Ovary (tissue), 9 donors: ENCODE results near the gene UBQLN4. TPM values are rescaled to one million over a fixed set of nuclear protein-coding genes. Genes with fewer than 3 reads are reported as not detected.
"Not testable (repeated sequence)": the region's sequence is repeated elsewhere in the genome, so short reads cannot be mapped to it uniquely, and the experiment has no call there.

Experiments
- DNase-seq, 5 donors: peaks; one replicate each; pipeline ENCODE4 v3.0.0-alpha.2; 2019 to 2020
- H3K27ac ChIP-seq, 2 donors: fragments of 200-600 bp; one replicate each; pipeline versions ENCODE4 v1.5.1 to v1.8.0; 2019 to 2022
- H3K27me3 ChIP-seq: fragments of 200-600 bp; one replicate; pipeline ENCODE4 v1.8.0; 2022
- H3K36me3 ChIP-seq: fragments of 200-600 bp; sonication (generic); one replicate; pipeline ENCODE4 v1.5.1; 2019
- H3K4me1 ChIP-seq: one replicate; pipeline ENCODE4 v1.8.1; 2013; ENCODE audit warnings: mild to moderate bottlenecking, moderate library complexity; ENCODE audit not compliant: insufficient read depth
- H3K4me3 ChIP-seq: fragments of 200-600 bp; sonication (generic); one replicate; pipeline ENCODE4 v1.5.1; 2017
- H3K9me3 ChIP-seq, 2 donors: fragments of 200-600 bp in 1 of 2; sonication (generic) in 1 of 2; one replicate each; pipeline versions ENCODE4 v1.5.1 to v1.8.1; 2013 to 2019; ENCODE audit warnings: mild to moderate bottlenecking in 1 of 2, moderate library complexity in 1 of 2
- EP300 ChIP-seq: sonication (generic); formaldehyde crosslinking; IDR thresholded peaks from one replicate; pipeline ENCODE4 v1.6.1; 2017; ENCODE audit warnings: antibody characterized with exemption
- POLR2A ChIP-seq: fragments of 450-650 bp; IDR thresholded peaks from one replicate; pipeline ENCODE4 v1.6.1; 2017; ENCODE audit warnings: antibody characterized with exemption, mild to moderate bottlenecking, moderate library complexity
- WGBS, 3 donors: extraction: QIAGEN DNeasy Blood & Tissue Kit in 1 of 3; methylation state at CpG; one replicate each; pipeline versions ENCODE4 v1.1.5 to v1.1.7; 2013 to 2017; 5-methylcytosine and 5-hydroxymethylcytosine counted together
- intact Hi-C, 4 donors: fragments of 100-400 bp; cut with DNase I; formaldehyde crosslinking; loops; one replicate each; pipeline versions ENCODE4 v1.11.0 to v1.15.1; 2022 to 2023
- polyA plus RNA-seq, 2 donors: library from polyadenylated mRNA; stranded (reverse); fragments of 200-250 nt in 1 of 2; fragments of 350-450 nt in 1 of 2; fragmentation: Illumina TruSeq in 1 of 2; extraction: RNeasy Lipid Tissue Mini Kit (QIAGEN cat#74804) in 1 of 2; gene quantifications; one replicate each; pipeline ENCODE4 v1.2.3, GENCODE V29; 2013 to 2014
- total RNA-seq, 7 donors: library from RNA; depleted of rRNA in 2 of 7; stranded (reverse); fragments of >200 nt in 2 of 7; fragmentation: NEBNext Ultra II Directional in 3 of 7; extraction: Animal tissue kit (Norgen Biotek cat#: 25700) in 3 of 7; gene quantifications; one replicate each; pipeline versions ENCODE4 v1.1.0 to v1.2.4, GENCODE V29; 2016 to 2023
- TF ChIP-seq, protein P1 (sequence below), 3 donors: fragments of 450-650 bp in 2 of 3; fragments of 200-600 bp in 1 of 3; IDR thresholded peaks; one replicate each; pipeline versions ENCODE4 v1.5.1 to v1.8.0; 2016 to 2022; ENCODE audit warnings: antibody characterized with exemption in 3 of 3, mild to moderate bottlenecking in 1 of 3
- donor health status: DM: no; HTN: no; CAD: no; lungs with moderate emphysema.
- donor health status: DM: no; HTN: no; CAD: no.
- donor health status: Bipolar disorder and iron deficiency.
- donor health status: DM: yes; HTN: yes; CAD: no.
- donor health status: DM: no; HTN: no; CAD: no.
- donor health status: DM: yes; HTN: yes; CAD: no.

UBQLN4 gene
- total and polyA plus RNA-seq, 9 donors: 14.2 to 38.0 (median 26.6) TPM

DNA sequence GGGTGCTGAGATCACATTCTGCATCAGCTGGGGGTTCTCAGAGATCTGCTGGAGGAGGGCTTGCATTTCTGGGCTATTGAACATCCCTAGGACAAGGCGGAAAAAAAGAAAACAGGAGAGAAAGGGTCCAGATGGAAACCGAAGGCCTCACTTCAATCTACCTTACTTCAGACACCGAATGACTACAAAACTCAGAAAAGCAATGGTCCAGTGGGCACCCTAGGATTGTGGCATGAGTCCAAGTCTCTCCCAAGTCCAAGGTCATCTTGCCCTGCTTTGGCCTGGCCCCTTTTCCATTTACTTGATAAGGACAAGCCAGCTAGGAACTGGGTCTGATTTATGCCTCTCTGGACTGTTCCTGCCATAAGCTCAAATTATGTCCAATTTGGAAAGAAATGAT lies 10.8 kb downstream of the UBQLN4 start:
- Histone ChIP-seq H3K27ac (no peak overlapping the region), H3K36me3 (no peaks in the 10 kb centered on the region), H3K27me3 (no peaks in the 10 kb centered on the region), H3K9me3 (no peaks in the 10 kb centered on the region), H3K4me3 (no peak overlapping the region), H3K4me1 (peaks cover 2% of the 10 kb centered on the region)
- no peak for DNase-seq
- WGBS, 3 donors: 56 to 70% (median 57%) methylated on average over 3 of the region's 3 CpGs
- no peak for TF ChIP-seq POLR2A
- TF ChIP-seq, protein P1, sequence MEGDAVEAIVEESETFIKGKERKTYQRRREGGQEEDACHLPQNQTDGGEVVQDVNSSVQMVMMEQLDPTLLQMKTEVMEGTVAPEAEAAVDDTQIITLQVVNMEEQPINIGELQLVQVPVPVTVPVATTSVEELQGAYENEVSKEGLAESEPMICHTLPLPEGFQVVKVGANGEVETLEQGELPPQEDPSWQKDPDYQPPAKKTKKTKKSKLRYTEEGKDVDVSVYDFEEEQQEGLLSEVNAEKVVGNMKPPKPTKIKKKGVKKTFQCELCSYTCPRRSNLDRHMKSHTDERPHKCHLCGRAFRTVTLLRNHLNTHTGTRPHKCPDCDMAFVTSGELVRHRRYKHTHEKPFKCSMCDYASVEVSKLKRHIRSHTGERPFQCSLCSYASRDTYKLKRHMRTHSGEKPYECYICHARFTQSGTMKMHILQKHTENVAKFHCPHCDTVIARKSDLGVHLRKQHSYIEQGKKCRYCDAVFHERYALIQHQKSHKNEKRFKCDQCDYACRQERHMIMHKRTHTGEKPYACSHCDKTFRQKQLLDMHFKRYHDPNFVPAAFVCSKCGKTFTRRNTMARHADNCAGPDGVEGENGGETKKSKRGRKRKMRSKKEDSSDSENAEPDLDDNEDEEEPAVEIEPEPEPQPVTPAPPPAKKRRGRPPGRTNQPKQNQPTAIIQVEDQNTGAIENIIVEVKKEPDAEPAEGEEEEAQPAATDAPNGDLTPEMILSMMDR (IDR thresholded peaks at IDR 0.05): no peak
- TF ChIP-seq EP300: no peak
- intact Hi-C loops: no loop called here

DNA sequence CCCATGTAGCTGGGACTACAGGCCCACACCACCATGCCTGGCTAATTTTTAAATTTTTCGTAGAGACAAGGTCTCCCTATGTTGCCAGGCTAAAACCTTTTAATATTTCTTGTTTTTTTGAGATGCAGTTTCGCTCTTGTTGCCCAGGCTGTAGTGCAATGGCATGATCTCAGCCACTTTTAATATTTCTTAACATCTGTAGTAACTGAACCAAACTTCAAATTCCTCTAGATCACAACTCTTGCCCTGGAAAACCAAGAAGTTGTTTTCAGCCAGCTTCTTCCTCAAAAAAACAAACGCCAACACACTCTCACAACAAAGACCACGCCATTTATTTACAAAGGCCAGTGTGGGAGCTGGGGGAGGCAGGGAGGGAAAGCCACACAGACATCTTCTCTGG lies 18.6 kb downstream of the UBQLN4 start:
- H3K4me3 ChIP-seq, intact Hi-C loops, H3K4me1 ChIP-seq, H3K36me3 ChIP-seq, H3K27ac ChIP-seq, DNase-seq, H3K9me3 ChIP-seq, H3K27me3 ChIP-seq: not testable (repeated sequence)
- 73 to 84% (median 76%) methylated on average over 4 of the region's 4 CpGs for WGBS, 3 donors

DNA sequence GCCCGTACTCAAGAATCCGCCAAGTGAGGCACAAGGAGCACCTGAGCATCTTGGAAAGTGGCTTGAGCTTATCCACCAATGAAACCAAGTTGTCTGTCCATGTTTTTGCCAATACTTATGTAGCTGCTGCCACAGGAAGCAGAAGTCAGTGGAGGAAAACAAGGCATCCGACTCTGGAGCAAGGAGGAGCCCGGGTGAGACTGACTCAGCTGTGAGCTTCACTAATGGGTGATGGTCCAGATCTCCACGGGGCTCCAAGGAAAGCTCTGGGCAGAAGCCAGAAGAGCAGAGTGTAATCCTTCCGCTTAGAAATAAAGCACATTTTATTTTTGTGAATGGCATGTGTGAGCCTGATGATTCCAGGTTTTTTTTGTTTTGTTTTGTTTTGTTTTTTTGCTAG lies 20.6 kb downstream of the UBQLN4 start:
- no peak for TF ChIP-seq EP300
- WGBS, 3 donors: 33 to 40% (median 35%) methylated on average over 6 of the region's 6 CpGs
- DNase-seq: no peak
- Histone ChIP-seq H3K27ac (no peak overlapping the region), H3K4me1 (no peaks in the 10 kb centered on the region), H3K27me3 (no peaks in the 10 kb centered on the region), H3K36me3 (no peaks in the 10 kb centered on the region), H3K4me3 (no peak overlapping the region), H3K9me3 (no peaks in the 10 kb centered on the region)
- intact Hi-C loops: no loop called here

DNA sequence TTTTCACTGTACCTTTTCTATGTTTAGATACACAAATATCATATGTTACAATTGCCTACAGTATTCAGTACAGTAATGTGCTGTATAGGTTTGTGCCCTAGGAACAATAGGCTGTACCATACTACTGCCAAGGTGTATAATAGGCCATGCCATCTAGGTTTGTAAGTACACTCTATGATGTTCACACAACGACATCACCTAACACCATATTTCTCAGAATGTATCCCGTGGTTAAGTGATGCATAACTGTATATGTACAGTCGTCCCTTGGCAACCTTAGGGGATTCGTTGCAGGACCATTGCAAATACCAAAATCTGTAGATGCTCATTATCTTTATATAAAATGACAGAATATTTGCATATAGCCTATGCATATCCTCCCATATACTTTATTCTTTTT lies 27.0 kb downstream of the UBQLN4 start:
- H3K9me3 ChIP-seq: no peaks in the 10 kb centered on the region
- no peak for DNase-seq
- intact Hi-C loops: no loop called here
- H3K36me3 ChIP-seq: no peaks in the 10 kb centered on the region
- H3K4me3 ChIP-seq: no peak overlapping the region
- no peaks in the 10 kb centered on the region for H3K27me3 ChIP-seq
- no peaks in the 10 kb centered on the region for H3K4me1 ChIP-seq
- H3K27ac ChIP-seq: no peak overlapping the region
- TF ChIP-seq, protein P1 (IDR thresholded peaks at IDR 0.05): no peak
- TF ChIP-seq EP300 (no peak), POLR2A (no peak)
- 85 to 90% (median 86%) methylated on average over 4 of the region's 4 CpGs for WGBS, 3 donors

DNA sequence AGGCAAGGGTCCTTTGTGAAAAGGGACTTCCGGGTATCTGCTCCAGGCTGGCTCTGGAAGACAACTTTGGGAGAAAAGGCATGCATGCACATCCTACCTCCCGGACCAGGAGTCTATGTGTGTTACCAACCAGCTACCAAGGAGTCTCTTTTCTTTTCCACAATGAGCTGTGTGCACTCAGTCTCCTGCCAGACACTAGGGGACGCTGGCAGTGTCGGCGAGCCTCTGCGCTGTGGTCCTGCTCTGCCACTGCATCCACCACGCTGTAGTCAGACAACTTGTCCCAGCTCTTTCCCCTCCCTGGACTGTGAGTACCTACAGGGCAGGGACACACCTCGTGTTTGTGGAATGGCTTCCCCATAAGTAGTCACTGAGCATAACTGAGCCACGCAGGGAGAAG lies 27.7 kb downstream of the UBQLN4 start:
- Histone ChIP-seq H3K9me3 (no peaks in the 10 kb centered on the region), H3K27ac (no peak overlapping the region), H3K4me1 (no peaks in the 10 kb centered on the region), H3K36me3 (no peaks in the 10 kb centered on the region), H3K27me3 (no peaks in the 10 kb centered on the region), H3K4me3 (no peak overlapping the region)
- TF ChIP-seq EP300: no peak
- TF ChIP-seq, protein P1 (IDR thresholded peaks at IDR 0.05): no peak
- 10 to 17% (median 13%) methylated on average over 9 of the region's 9 CpGs for WGBS, 3 donors
- DNase-seq: no peak
- intact Hi-C loops: no loop called here

DNA sequence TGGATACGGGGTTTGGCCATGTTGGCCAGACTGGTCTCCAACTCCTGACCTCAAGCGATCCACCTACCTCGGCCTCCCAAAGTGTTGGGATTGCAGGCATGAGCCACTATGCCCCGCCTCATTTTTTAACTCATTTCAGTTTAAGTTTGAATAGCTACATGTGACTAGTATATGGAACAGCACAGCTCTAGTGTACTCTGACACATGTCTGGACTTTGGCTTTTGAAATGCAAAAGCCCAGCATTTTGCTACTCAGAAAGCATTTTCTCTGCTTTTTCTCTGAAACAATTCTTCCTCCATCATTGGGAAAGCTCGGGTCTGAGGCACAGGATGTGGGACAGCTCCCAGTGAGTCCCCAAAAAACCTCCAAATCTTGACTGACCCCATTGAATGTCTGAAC lies 28.8 kb downstream of the UBQLN4 start:
- H3K27ac ChIP-seq: no peak overlapping the region
- intact Hi-C loops: no loop called here
- H3K4me3 ChIP-seq: no peak overlapping the region
- no peak for TF ChIP-seq POLR2A
- TF ChIP-seq, protein P1 (IDR thresholded peaks at IDR 0.05): no peak
- TF ChIP-seq EP300: no peak
- no peaks in the 10 kb centered on the region for H3K36me3 ChIP-seq
- H3K4me1 ChIP-seq: peaks cover 1% of the 10 kb centered on the region
- no peaks in the 10 kb centered on the region for H3K27me3 ChIP-seq
- no peaks in the 10 kb centered on the region for H3K9me3 ChIP-seq
- WGBS, 3 donors: 79 to 87% (median 81%) methylated on average over 5 of the region's 5 CpGs
- DNase-seq: no peak
